H9 (cell line): ENCODE data around the gene CTR9. TPM values are rescaled to one million over a fixed set of nuclear protein-coding genes. Genes with fewer than 3 reads are reported as not detected.

Experiments used
- DNase-seq: peaks from one replicate; pipeline ENCODE4 v3.0.0-alpha.2; 2017
- H2AFZ ChIP-seq: one replicate; pipeline ENCODE4 v1.6.1; 2013; ENCODE audit warnings: mild to moderate bottlenecking, low read length, control low read depth, moderate library complexity
- H2AK5ac ChIP-seq: 2 replicates; pipeline ENCODE4 v1.6.1; 2013; ENCODE audit warnings: low read length, control low read depth, mixed read lengths; ENCODE audit not compliant: insufficient read length
- H2BK120ac ChIP-seq: one replicate; pipeline ENCODE4 v1.6.1; 2013; ENCODE audit warnings: low read depth, mild to moderate bottlenecking, low read length, control low read depth, inconsistent platforms; ENCODE audit not compliant: poor library complexity, severe bottlenecking
- H2BK12ac ChIP-seq: 2 replicates; pipeline ENCODE4 v1.6.1; 2013; ENCODE audit warnings: low read length, control low read depth, mixed read lengths, low read depth; ENCODE audit not compliant: insufficient read length
- H2BK15ac ChIP-seq: 2 replicates; pipeline ENCODE4 v1.6.1; 2013; ENCODE audit warnings: low read depth, low read length, control low read depth
- H2BK20ac ChIP-seq: one replicate; pipeline ENCODE4 v1.6.1; 2013; ENCODE audit warnings: low read depth, mild to moderate bottlenecking, low read length, control low read depth, inconsistent platforms; ENCODE audit not compliant: poor library complexity, severe bottlenecking
- H2BK5ac ChIP-seq: 2 replicates; pipeline ENCODE4 v1.6.1; 2013; ENCODE audit warnings: low read length, control low read depth, mixed read lengths; ENCODE audit not compliant: insufficient read length
- H3K14ac ChIP-seq: 2 replicates; pipeline ENCODE4 v1.6.1; 2013; ENCODE audit warnings: low read length, control low read depth; ENCODE audit not compliant: insufficient read depth
- H3K18ac ChIP-seq: 2 replicates; pipeline ENCODE4 v1.6.1; 2013; ENCODE audit warnings: low read depth, mild to moderate bottlenecking, mixed read lengths, low read length, control low read depth; ENCODE audit not compliant: insufficient read length
- H3K23ac ChIP-seq: 2 replicates; pipeline ENCODE4 v1.6.1; 2013; ENCODE audit warnings: low read length, control low read depth, mixed read lengths, low read depth; ENCODE audit not compliant: insufficient read length
- H3K23me2 ChIP-seq: 2 replicates; pipeline ENCODE4 v1.6.1; 2013; ENCODE audit warnings: low read depth, mild to moderate bottlenecking, mixed read lengths, low read length, control low read depth; ENCODE audit not compliant: insufficient read length, poor library complexity, severe bottlenecking
- H3K27ac ChIP-seq: 2 replicates; pipeline ENCODE4 v1.5.1; 2013; ENCODE audit warnings: low read length, control low read depth, mixed read lengths, low read depth; ENCODE audit not compliant: insufficient read length
- H3K27me3 ChIP-seq: 2 replicates; pipeline ENCODE4 v1.6.1; 2013; ENCODE audit warnings: low read length, control low read depth, inconsistent platforms; ENCODE audit not compliant: insufficient read depth
- H3K4ac ChIP-seq: 2 replicates; pipeline ENCODE4 v1.6.1; 2013; ENCODE audit warnings: low read depth, mild to moderate bottlenecking, control low read depth, inconsistent platforms, low read length, moderate library complexity
- H3K4me1 ChIP-seq: 2 replicates; pipeline ENCODE4 v1.6.1; 2013; ENCODE audit warnings: low read length, control low read depth, inconsistent platforms; ENCODE audit not compliant: insufficient read depth
- H3K4me2 ChIP-seq: 2 replicates; pipeline ENCODE4 v1.6.1; 2013; ENCODE audit warnings: low read length, control low read depth, mixed read lengths; ENCODE audit not compliant: insufficient read length, insufficient read depth
- H3K56ac ChIP-seq: 2 replicates; pipeline ENCODE4 v1.6.1; 2013; ENCODE audit warnings: low read depth, mild to moderate bottlenecking, mixed read lengths, low read length, control low read depth; ENCODE audit not compliant: insufficient read length
- H3K79me1 ChIP-seq: 2 replicates; pipeline ENCODE4 v1.6.1; 2013; ENCODE audit warnings: low read depth, mild to moderate bottlenecking, moderate library complexity, low read length, control low read depth, inconsistent platforms; ENCODE audit not compliant: insufficient read depth, poor library complexity, severe bottlenecking
- H3K79me2 ChIP-seq: 2 replicates; pipeline ENCODE4 v1.6.1; 2013; ENCODE audit warnings: low read length, control low read depth, inconsistent platforms; ENCODE audit not compliant: insufficient read depth
- H3K9ac ChIP-seq: 2 replicates; pipeline ENCODE4 v1.6.1; 2013; ENCODE audit warnings: low read length, control low read depth, mixed read lengths; ENCODE audit not compliant: insufficient read length; ENCODE audit errors: extremely low read depth
- H3K9me3 ChIP-seq: one replicate; pipeline ENCODE4 v1.6.1; 2013; ENCODE audit warnings: low read depth, low read length, inconsistent platforms; ENCODE audit not compliant: control insufficient read depth
- H3T11ph ChIP-seq: one replicate; pipeline ENCODE4 v1.6.1; 2013; ENCODE audit warnings: mild to moderate bottlenecking, low read length, control low read depth, inconsistent platforms
- H4K20me1 ChIP-seq: one replicate; pipeline ENCODE4 v1.6.1; 2013; ENCODE audit not compliant: control insufficient read depth, insufficient read length, insufficient read depth
- H4K5ac ChIP-seq: 2 replicates; pipeline ENCODE4 v1.6.1; 2013; ENCODE audit warnings: low read depth, mild to moderate bottlenecking, mixed read lengths, low read length, control low read depth; ENCODE audit not compliant: insufficient read length
- H4K8ac ChIP-seq: replicated peaks from 2 replicates; pipeline ENCODE4 v1.6.1; 2013; ENCODE audit warnings: low read length, control low read depth, mixed read lengths, low read depth; ENCODE audit not compliant: insufficient read length
- H4K91ac ChIP-seq: 2 replicates; pipeline ENCODE4 v1.6.1; 2013; ENCODE audit warnings: low read depth, mild to moderate bottlenecking, moderate library complexity, mixed read lengths, low read length, control low read depth; ENCODE audit not compliant: insufficient read length
- H3K27ac Mint-ChIP-seq, 3 experiments: 2 replicates in 2 of 3; 3 replicates in 1 of 3; pipeline ENCODE4 v1.8.0; 2020 to 2021; ENCODE audit warnings: mixed read lengths in 3 of 3, mild to moderate bottlenecking in 1 of 3, moderate library complexity in 1 of 3
- H3K27me3 Mint-ChIP-seq: 2 replicates; pipeline ENCODE4 v1.8.0; 2021; ENCODE audit warnings: low read depth, mild to moderate bottlenecking, moderate library complexity, mixed read lengths
- H3K36me3 Mint-ChIP-seq, 3 experiments: 2 replicates in 2 of 3; 3 replicates in 1 of 3; pipeline ENCODE4 v1.8.0; 2020 to 2021; ENCODE audit warnings: low read depth in 3 of 3, mixed read lengths in 3 of 3; ENCODE audit not compliant: insufficient read depth in 1 of 3
- H3K4me1 Mint-ChIP-seq, 2 experiments: 2 replicates each; pipeline ENCODE4 v1.8.0; 2020; ENCODE audit warnings: mixed read lengths in 2 of 2
- H3K4me3 Mint-ChIP-seq, 2 experiments: 2 replicates in 1 of 2; 3 replicates in 1 of 2; pipeline ENCODE4 v1.8.0; 2020 to 2021; ENCODE audit warnings: mild to moderate bottlenecking in 2 of 2, mixed read lengths in 2 of 2, moderate library complexity in 1 of 2
- H3K9me3 Mint-ChIP-seq, 2 experiments: 2 replicates in 1 of 2; 3 replicates in 1 of 2; pipeline ENCODE4 v1.8.0; 2020; ENCODE audit warnings: mild to moderate bottlenecking in 2 of 2, mixed read lengths in 2 of 2, moderate library complexity in 1 of 2
- WGBS: extraction: QIAGEN DNeasy Blood & Tissue Kit; methylation state at CpG from one replicate; pipeline ENCODE4 v1.1.7; 2013; ENCODE audit warnings: missing lambda C conversion rate, low lambda C conversion rate, mixed read lengths; ENCODE audit not compliant: insufficient read length; ENCODE audit errors: extremely low coverage; 5-methylcytosine and 5-hydroxymethylcytosine counted together
- total RNA-seq: library from RNA; stranded (reverse); gene quantifications from 2 replicates; pipeline ENCODE4 v1.2.1, GENCODE V29; 2021
- TF ChIP-seq, protein P1 (sequence below): fragments of 200-600 bp; sonication (generic); conservative IDR thresholded peaks from 3 replicates; pipeline ENCODE4 v1.8.0; 2021; ENCODE audit warnings: antibody characterized with exemption, mild to moderate bottlenecking

Gene CTR9
- total RNA-seq, 1 experiment from 2014 or later, result 37.5 TPM

GRCh38 chr11:10774811-10775210 lies 23.8 kb downstream of the CTR9 start:
- no peak overlapping the region for H2BK20ac ChIP-seq
- H3K9me3 ChIP-seq, result no peaks in the 10 kb centered on the region
- no peak for DNase-seq
- no peaks in the 10 kb centered on the region for H3K79me1 ChIP-seq
- H3K23ac ChIP-seq, result no peak overlapping the region
- no peaks in the 10 kb centered on the region for H3K79me2 ChIP-seq
- H3K27ac ChIP-seq, result no peak overlapping the region
- H3K4me2 ChIP-seq, result no peak overlapping the region
- no peak overlapping the region for H3K14ac ChIP-seq
- H3K27me3 Mint-ChIP-seq, result no peaks in the 10 kb centered on the region
- H3K4me1 ChIP-seq, result no peaks in the 10 kb centered on the region
- H2AFZ ChIP-seq, result no peak overlapping the region
- no peak overlapping the region for H3T11ph ChIP-seq
- no peak overlapping the region for H3K56ac ChIP-seq
- H4K91ac ChIP-seq, result no peak overlapping the region
- no peak overlapping the region for H2BK120ac ChIP-seq
- no peak overlapping the region for H3K18ac ChIP-seq
- no CpG with 5 or more reads among the region's 2 CpGs for WGBS
- H3K23me2 ChIP-seq, result no peaks in the 10 kb centered on the region
- no peak overlapping the region for H4K5ac ChIP-seq
- no peaks in the 10 kb centered on the region for H3K9me3 Mint-ChIP-seq
- no peak overlapping the region for H3K27ac Mint-ChIP-seq
- no peak overlapping the region for H2BK5ac ChIP-seq
- H3K27me3 ChIP-seq, result no peaks in the 10 kb centered on the region
- TF ChIP-seq, protein P1, sequence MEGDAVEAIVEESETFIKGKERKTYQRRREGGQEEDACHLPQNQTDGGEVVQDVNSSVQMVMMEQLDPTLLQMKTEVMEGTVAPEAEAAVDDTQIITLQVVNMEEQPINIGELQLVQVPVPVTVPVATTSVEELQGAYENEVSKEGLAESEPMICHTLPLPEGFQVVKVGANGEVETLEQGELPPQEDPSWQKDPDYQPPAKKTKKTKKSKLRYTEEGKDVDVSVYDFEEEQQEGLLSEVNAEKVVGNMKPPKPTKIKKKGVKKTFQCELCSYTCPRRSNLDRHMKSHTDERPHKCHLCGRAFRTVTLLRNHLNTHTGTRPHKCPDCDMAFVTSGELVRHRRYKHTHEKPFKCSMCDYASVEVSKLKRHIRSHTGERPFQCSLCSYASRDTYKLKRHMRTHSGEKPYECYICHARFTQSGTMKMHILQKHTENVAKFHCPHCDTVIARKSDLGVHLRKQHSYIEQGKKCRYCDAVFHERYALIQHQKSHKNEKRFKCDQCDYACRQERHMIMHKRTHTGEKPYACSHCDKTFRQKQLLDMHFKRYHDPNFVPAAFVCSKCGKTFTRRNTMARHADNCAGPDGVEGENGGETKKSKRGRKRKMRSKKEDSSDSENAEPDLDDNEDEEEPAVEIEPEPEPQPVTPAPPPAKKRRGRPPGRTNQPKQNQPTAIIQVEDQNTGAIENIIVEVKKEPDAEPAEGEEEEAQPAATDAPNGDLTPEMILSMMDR, result no peak
- no peak overlapping the region for H3K4ac ChIP-seq
- H4K20me1 ChIP-seq, result no peaks in the 10 kb centered on the region
- H3K4me1 Mint-ChIP-seq, result 0 out of 4 replicates have a peak, but pooled peaks cover 0 to 3% of the 10 kb centered on the region in 2 experiments
- H3K4me3 Mint-ChIP-seq, result no peak overlapping the region
- H3K9ac ChIP-seq, result no peak overlapping the region
- no peak overlapping the region for H2BK12ac ChIP-seq
- no peak overlapping the region for H2BK15ac ChIP-seq
- peaks cover 21 to 76% (median 72%) of the 10 kb centered on the region in 3 experiments; a peak in 6 of 7 replicates for H3K36me3 Mint-ChIP-seq
- no peak overlapping the region for H4K8ac ChIP-seq
- no peak overlapping the region for H2AK5ac ChIP-seq
